K562 (cell line): ENCODE measurements around the gene GCHFR. TPM values are rescaled to one million over a fixed set of nuclear protein-coding genes. Genes with fewer than 3 reads are reported as not detected.

ENCODE experiments used
- ATF4 ChIP-seq: fragments of 450-650 bp; formaldehyde crosslinking; IDR thresholded peaks from 2 replicates; pipeline ENCODE4 v1.4.0; 2022; ENCODE audit warnings: mild to moderate bottlenecking, moderate library complexity
- BHLHE40 ChIP-seq: IDR thresholded peaks from 2 replicates; pipeline ENCODE4 v1.6.1; 2011; ENCODE audit warnings: low read length, improper control_type of control experiment
- CBX2 ChIP-seq: fragments of 200-600 bp; sonication (generic); IDR thresholded peaks from one replicate; pipeline ENCODE4 v1.6.1; 2012; ENCODE audit warnings: mild to moderate bottlenecking, low read length, inconsistent platforms; ENCODE audit not compliant: insufficient read depth, poor library complexity, severe bottlenecking
- FOXP1 ChIP-seq: sonication (generic); formaldehyde crosslinking; IDR thresholded peaks from 2 replicates; pipeline ENCODE4 v1.8.0; 2022; ENCODE audit warnings: mild to moderate bottlenecking, missing genetic modification reagents
- HNRNPH1 ChIP-seq: fragments of 200-400 bp; formaldehyde crosslinking; optimal IDR thresholded peaks from 2 replicates; pipeline ENCODE3; 2017; ENCODE audit warnings: low read depth, mild to moderate bottlenecking, low read length, moderate library complexity
- KDM5B ChIP-seq: fragments of 200-600 bp; sonication (generic); IDR thresholded peaks from 2 replicates; pipeline ENCODE4 v1.6.1; 2012; ENCODE audit warnings: low read depth, mild to moderate bottlenecking, moderate library complexity, low read length, control low read depth, inconsistent platforms; ENCODE audit not compliant: insufficient replicate concordance
- NELFE ChIP-seq: IDR thresholded peaks from 2 replicates; pipeline ENCODE4 v1.6.1; 2011; ENCODE audit warnings: mild to moderate bottlenecking; ENCODE audit not compliant: insufficient read depth, insufficient read length
- SREBF1 ChIP-seq: fragments of 150-350 bp; IDR thresholded peaks from 2 replicates; pipeline ENCODE4 v1.6.1; 2014; ENCODE audit warnings: antibody characterized with exemption, low read depth, low read length, borderline replicate concordance
- ZNF512 ChIP-seq: IDR thresholded peaks from 2 replicates; pipeline ENCODE4 v1.6.1; 2016; ENCODE audit warnings: missing genetic modification characterization, missing compliant biosample characterization
- ZNF609 ChIP-seq: sonication (generic); formaldehyde crosslinking; IDR thresholded peaks from 2 replicates; pipeline ENCODE4 v1.8.1; 2023; ENCODE audit warnings: missing genetic modification reagents, mild to moderate bottlenecking, borderline replicate concordance
- ZNF717 ChIP-seq: fragments of 250-450 bp; sonication (Bioruptor Pico); IDR thresholded peaks from 2 replicates; pipeline ENCODE4 v1.5.0; 2021
- polyA plus RNA-seq, 8 experiments: library from polyadenylated mRNA; depleted of rRNA in 4 of 8; stranded (reverse) in 5 of 8; unstranded in 3 of 8; fragments of >200 nt; fragmentation: Nextera tagmentation in 2 of 8; fragmentation: Illumina TruSeq in 1 of 8; extraction: Ambion mirVana in 2 of 8; extraction: Trizol in 1 of 8; gene quantifications; 2 replicates each; pipeline versions ENCODE4 v1.2.1 to v1.2.3, GENCODE V29; 2011 to 2014; ENCODE audit warnings: inconsistent platforms in 1 of 8, missing spikeins in 1 of 8
- total RNA-seq, 7 experiments: library from RNA; depleted of rRNA in 6 of 7; stranded (reverse); fragments of >200 nt in 6 of 7; fragmentation: Illumina TruSeq in 2 of 7; extraction: Trizol in 2 of 7; gene quantifications; 2 replicates each; pipeline versions ENCODE4 v1.2.1 to v1.2.3, GENCODE V29; 2011 to 2021; ENCODE audit warnings: low replicate concordance in 1 of 7

The GCHFR gene
- total and polyA plus RNA-seq, 9 of the 15 experiments (the other 6 are each of a cell fraction or from before 2014, with no cell fraction given): 8.7 to 83.5 (median 20.8) TPM

DNA sequence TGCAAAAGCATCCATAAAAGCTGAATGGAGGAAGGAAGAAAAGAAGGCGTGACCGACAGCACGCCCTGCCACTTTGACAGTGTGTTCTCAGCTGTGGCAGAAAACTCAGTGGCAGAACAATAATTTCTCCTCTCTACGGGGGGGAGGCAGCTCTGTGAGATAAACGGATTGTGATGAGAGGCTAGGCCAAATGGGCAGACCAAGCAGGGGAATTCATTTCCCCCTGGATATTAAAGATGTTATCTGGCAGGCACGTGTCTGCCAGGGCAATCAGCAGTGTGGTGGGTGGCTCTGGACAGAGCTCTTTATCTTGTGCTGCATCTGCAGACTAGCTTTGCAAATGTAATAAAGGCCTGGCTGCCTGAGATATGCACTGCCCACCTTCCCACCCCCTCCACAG is 6.9 kb upstream of the GCHFR start (continued):
- TF ChIP-seq BHLHE40 (peak; percentile 85), FOXP1 (no peak), NELFE (no peak), ZNF717 (CRISPR knock-in tag) (no peak), CBX2 (no peak), KDM5B (no peak), SREBF1 (no peak), HNRNPH1 (no peak), ATF4 (CRISPR knock-in tag) (no peak), ZNF512 (tag) (no peak), ZNF609 (CRISPR knock-in tag) (no peak)
- TF ChIP-seq, all 486 proteins: peak for 10
